VCaP (cell line): Measurements from ENCODE around the gene GAPDHS.
A peak's percentile ranks its signal among the peaks of the same experiment; 100 is the strongest.

Experiments used
- H3K27ac ChIP-seq: fragments of 450-650 bp; 2 replicates; pipeline ENCODE4 v1.5.1; 2017
- CTCF ChIP-seq: fragments of 450-650 bp; conservative IDR thresholded peaks from 2 replicates; pipeline ENCODE4 v1.5.1; 2017; ENCODE audit warnings: mild to moderate bottlenecking, moderate library complexity

The GAPDHS gene

GRCh38 chr19:35555301-35556005 lies 22.2 kb downstream of the GAPDHS start:
- no peak overlapping the region for H3K27ac ChIP-seq
- TF ChIP-seq CTCF: peak; percentile 47

GRCh38 chr19:35556025-35556590 lies 22.9 kb downstream of the GAPDHS start:
- TF ChIP-seq CTCF: no peak
- H3K27ac ChIP-seq: no peak overlapping the region

GRCh38 chr19:35556846-35557538 lies 23.7 kb downstream of the GAPDHS start:
- TF ChIP-seq CTCF: no peak
- no peak overlapping the region for H3K27ac ChIP-seq

- TF ChIP-seq CTCF: no peak
- no peak overlapping the region for H3K27ac ChIP-seq
Observed at GRCh38 chr19:35557539-35558399, 24.5 kb downstream of the GAPDHS start.

GRCh38 chr19:35558400-35559280 lies 25.4 kb downstream of the GAPDHS start:
- no peak for TF ChIP-seq CTCF

GRCh38 chr19:35559281-35559659 lies 26.0 kb downstream of the GAPDHS start:
- TF ChIP-seq CTCF: no peak
- H3K27ac ChIP-seq: no peak overlapping the region

More at GRCh38 chr19:35558400-35559280, 25.4 kb downstream of the GAPDHS start:
- H3K27ac ChIP-seq: no peak overlapping the region
